GM10266 (cell line): ENCODE results near the gene SLC9A8.

Experiments
- DNase-seq: peaks from one replicate; pipeline ENCODE4 v3.0.0; 2012; ENCODE audit errors: extremely low spot score
- CTCF ChIP-seq: IDR thresholded peaks from 2 replicates; pipeline ENCODE4 v1.5.1; 2012; ENCODE audit warnings: mild to moderate bottlenecking, low read depth; ENCODE audit not compliant: control insufficient read depth, insufficient read depth; ENCODE audit errors: missing control alignments

Gene SLC9A8

GRCh38 chr20:49812507-49813304 is at the start of gene SLC9A8:
Gene SLC9A8 (plus strand): TSS chr20:49812828. CDS start chr20:49812923, 95 bp downstream.
- no peak for TF ChIP-seq CTCF
- peak; percentile 84 for DNase-seq

DNA sequence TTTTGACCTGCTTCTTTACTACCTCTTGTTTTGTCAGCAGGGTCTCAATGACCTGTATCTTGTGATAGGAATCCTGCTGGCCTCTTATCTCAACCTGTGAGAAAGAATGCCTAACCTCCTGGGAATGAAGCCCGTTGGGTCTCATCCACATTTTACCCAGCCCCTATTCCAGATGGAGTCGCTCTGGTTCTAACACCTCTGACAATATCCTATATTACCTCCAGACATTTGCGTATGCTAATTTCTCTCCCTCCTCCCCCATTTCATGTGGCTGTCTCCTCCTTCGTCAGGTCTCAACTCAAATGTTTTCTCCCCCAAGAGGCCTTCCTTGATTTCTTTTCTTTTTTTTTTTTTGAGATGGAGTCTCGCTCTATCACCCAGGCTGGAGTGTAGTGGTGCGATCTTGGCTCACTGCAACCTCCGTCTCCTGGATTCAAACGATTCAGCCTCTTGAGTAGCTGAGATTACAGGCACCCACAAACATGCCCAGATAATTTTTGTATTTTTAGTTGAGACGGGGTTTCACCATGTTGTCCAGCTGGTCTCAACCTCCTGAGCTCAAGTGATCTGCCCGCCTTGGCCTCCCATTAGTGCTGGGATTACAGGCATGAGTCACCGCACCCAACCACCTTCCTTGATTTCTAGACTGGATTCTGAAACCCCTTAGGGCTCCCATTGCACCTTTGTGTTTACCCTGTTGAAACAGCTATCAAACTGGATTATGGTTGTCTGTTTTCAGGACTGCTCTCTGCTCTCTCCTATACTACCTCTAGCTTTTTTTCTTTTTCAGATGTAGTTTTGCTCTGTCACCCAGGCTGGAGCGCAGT is 49.5 kb upstream of the SLC9A8 start:
- no peak for DNase-seq
- no peak for TF ChIP-seq CTCF

GRCh38 chr20:49765413-49765736 is 47.3 kb upstream of the SLC9A8 start:
- DNase-seq = no peak

DNA sequence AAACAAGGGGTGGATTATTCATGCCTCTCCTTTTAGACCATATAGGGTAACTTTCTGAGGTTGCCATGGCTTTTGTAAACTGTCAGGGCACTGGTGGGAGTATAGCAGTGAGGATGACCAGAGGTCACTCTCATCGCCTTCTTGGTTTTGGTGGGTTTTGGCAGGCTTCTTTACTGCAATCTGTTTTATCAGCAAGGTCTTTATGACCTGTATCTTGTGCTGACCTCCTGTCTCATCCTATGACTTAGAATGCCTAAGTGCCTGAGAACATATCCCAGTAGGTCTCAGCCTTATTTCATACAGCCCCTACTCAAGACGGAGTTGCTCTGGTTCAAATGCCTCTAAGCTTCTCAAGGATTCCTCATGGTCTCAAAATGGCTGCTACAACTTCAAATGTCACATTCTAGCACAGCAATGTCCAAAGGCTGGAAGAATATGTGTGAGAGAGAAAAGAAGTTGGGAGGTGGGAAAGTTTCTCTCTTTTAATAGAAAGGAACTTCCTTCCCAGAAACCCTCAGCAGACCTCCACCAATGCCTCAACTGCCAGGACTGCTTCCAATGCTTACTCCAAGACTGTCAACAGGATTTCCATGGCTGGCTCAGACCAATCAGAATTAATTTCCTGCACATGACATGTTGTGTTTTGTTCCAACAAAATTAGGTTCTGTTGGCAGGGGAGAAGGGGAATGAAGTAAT is 46.6 kb upstream of the SLC9A8 start:
- no peak for DNase-seq
- no peak for TF ChIP-seq CTCF

More at GRCh38 chr20:49765413-49765736, 47.3 kb upstream of the SLC9A8 start:
- no peak for TF ChIP-seq CTCF

DNA sequence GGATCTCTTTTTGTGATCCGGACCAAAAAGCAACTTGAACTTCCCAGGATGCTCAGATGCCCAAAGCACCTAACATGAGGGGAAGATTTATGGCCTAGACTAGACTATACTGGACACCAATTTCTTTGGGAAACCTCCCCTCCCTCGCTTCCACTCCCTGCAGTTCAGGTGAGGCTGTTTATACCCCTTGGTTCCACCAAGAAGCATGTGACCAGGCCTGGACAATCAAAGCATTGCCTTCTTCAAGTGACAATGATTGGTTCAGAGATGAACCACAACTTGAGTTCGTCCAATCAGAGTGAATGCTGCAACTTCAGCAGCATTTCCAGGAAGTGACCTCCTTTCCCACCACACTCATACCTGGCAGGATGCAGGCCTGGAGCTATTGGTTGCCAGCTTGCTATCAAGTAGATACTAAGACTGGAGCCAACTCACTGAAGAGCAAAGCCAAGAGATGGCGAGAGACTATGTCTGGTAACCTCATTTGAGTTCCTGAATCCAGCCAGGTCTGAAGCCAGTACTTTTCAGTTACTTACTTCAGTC is 45.6 kb upstream of the SLC9A8 start:
- no peak for TF ChIP-seq CTCF

GRCh38 chr20:49768204-49769047 is 44.2 kb upstream of the SLC9A8 start:
- no peak for TF ChIP-seq CTCF

More for the DNA sequence above, 45.6 kb upstream of the SLC9A8 start:
- no peak for DNase-seq

More at GRCh38 chr20:49768204-49769047, 44.2 kb upstream of the SLC9A8 start:
- DNase-seq = no peak
